Measurements from ENCODE around the gene PDE3B. TPM values are rescaled to one million over a fixed set of nuclear protein-coding genes. Genes with fewer than 3 reads are reported as not detected.
"Not testable (repeated sequence)": the region's sequence is repeated elsewhere in the genome, so short reads cannot be mapped to it uniquely, and the experiment has no call there.

The PDE3B gene
- polyA plus RNA-seq, 4 donors, result 0.67 to 25.8 (median 2.4) TPM

DNA sequence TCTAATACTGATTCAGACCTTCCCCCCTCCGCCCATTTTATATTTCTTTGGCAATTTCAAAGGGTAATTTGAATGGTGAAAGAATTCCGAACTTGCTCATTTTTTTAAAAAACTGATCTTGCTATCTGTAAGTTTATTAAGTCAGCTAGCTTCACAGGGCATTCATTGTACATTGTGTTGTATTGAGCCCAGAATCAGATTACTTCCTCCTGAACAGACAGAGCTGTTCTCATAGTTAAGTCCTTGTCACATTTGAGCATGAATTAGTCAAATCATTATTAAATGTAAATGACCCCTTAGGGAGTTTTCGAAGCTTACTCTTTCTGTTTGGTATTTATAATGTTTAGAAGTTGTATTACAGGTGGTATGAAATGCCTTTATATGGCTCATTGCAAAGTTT, 214.0 kb downstream of the PDE3B start:
- no peak for DNase-seq
- Histone ChIP-seq H3K27ac (ENCODE audit: low read depth in 1 of 3, low read length in 2 of 3) (no peak overlapping the region), H3K36me3 (ENCODE audit: control insufficient read depth in 3 of 3, insufficient read depth in 2 of 3, low read depth in 1 of 3, low read length in 3 of 3) (no peaks in the 10 kb centered on the region), H3K4me3 (ENCODE audit: low read depth in 1 of 3, low read length in 3 of 3) (no peak overlapping the region), H3K27me3 (ENCODE audit: control insufficient read depth in 3 of 3, insufficient read depth in 3 of 3, low read length in 3 of 3) (no peaks in the 10 kb centered on the region), H3K4me1 (ENCODE audit: control insufficient read depth in 3 of 3, insufficient read depth in 2 of 3, low read depth in 1 of 3, low read length in 2 of 3) (peaks cover 0 to 3% (median 0%) of the 10 kb centered on the region in 3 donors), H3K9me3 (ENCODE audit: control insufficient read depth in 2 of 2, insufficient read depth in 1 of 2, low read depth in 1 of 2, low read length in 1 of 2) (no peaks in the 10 kb centered on the region)
- FAIRE-seq, result no peak
- 68 to 79% (median 74%) methylated on average over 3 of the region's 3 CpGs for WGBS, 3 donors

DNA sequence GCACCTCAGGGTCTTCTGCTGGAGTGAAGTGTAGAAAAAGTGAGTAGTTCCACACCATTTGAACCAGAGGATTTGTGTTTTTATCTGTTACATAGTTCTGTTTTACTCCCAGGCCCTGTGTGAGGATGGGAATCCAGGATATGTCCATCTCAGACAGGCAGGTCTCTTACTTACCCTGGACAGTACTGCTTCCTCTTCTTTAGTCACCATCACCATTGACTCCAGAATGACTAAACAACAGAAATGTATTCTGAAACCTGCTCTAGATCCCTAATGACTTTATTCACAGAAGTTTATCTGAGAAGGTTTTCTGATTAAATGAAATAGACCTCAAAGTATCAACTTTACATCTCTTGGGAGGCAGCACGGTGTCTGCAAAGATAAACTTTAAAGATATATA, 214.8 kb downstream of the PDE3B start:
- H3K4me1 ChIP-seq (ENCODE audit: control insufficient read depth in 3 of 3, insufficient read depth in 2 of 3, low read depth in 1 of 3, low read length in 2 of 3), result peaks cover 0 to 3% (median 0%) of the 10 kb centered on the region in 3 donors
- no peaks in the 10 kb centered on the region for H3K36me3 ChIP-seq (ENCODE audit: control insufficient read depth in 3 of 3, insufficient read depth in 2 of 3, low read depth in 1 of 3, low read length in 3 of 3)
- H3K4me3 ChIP-seq (ENCODE audit: low read depth in 1 of 3, low read length in 3 of 3), result no peak overlapping the region
- no peaks in the 10 kb centered on the region for H3K27me3 ChIP-seq (ENCODE audit: control insufficient read depth in 3 of 3, insufficient read depth in 3 of 3, low read length in 3 of 3)
- no peak overlapping the region for H3K27ac ChIP-seq (ENCODE audit: low read depth in 1 of 3, low read length in 2 of 3)
- no peak for FAIRE-seq
- 58 to 71% (median 66%) methylated on average over 1 of the region's 1 CpG for WGBS, 3 donors
- DNase-seq, result no peak
- no peaks in the 10 kb centered on the region for H3K9me3 ChIP-seq (ENCODE audit: control insufficient read depth in 2 of 2, insufficient read depth in 1 of 2, low read depth in 1 of 2, low read length in 1 of 2)

DNA sequence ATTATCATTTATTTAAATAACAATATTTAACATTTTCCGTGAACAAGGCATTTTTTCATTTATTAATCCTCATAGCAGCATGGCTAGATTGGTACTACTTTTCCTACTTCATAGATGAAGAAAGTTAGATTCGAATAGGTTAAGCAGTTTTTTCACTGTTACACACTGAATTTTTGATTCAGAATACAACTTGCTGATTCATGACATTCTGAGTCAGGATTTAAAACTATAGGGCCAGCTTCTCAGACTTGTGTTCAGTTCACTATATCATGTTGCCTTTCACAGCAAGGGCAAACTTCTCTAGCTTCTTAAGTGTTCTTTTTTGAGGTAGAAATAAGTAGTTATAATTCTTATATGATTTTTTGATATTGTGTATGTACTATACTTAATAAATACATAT, 216.9 kb downstream of the PDE3B start:
- peaks cover 0 to 3% (median 0%) of the 10 kb centered on the region in 3 donors for H3K4me1 ChIP-seq (ENCODE audit: control insufficient read depth in 3 of 3, insufficient read depth in 2 of 3, low read depth in 1 of 3, low read length in 2 of 3)
- H3K9me3 ChIP-seq (ENCODE audit: control insufficient read depth in 2 of 2, insufficient read depth in 1 of 2, low read depth in 1 of 2, low read length in 1 of 2), result no peaks in the 10 kb centered on the region
- no peak for DNase-seq
- no peak overlapping the region for H3K27ac ChIP-seq (ENCODE audit: low read depth in 1 of 3, low read length in 2 of 3)
- 89 to 95% (median 95%) methylated on average over 2 of the region's 2 CpGs for WGBS, 3 donors
- H3K27me3 ChIP-seq (ENCODE audit: control insufficient read depth in 3 of 3, insufficient read depth in 3 of 3, low read length in 3 of 3), result no peaks in the 10 kb centered on the region
- FAIRE-seq, result no peak
- H3K36me3 ChIP-seq (ENCODE audit: control insufficient read depth in 3 of 3, insufficient read depth in 2 of 3, low read depth in 1 of 3, low read length in 3 of 3), result no peaks in the 10 kb centered on the region
- H3K4me3 ChIP-seq (ENCODE audit: low read depth in 1 of 3, low read length in 3 of 3), result no peak overlapping the region

DNA sequence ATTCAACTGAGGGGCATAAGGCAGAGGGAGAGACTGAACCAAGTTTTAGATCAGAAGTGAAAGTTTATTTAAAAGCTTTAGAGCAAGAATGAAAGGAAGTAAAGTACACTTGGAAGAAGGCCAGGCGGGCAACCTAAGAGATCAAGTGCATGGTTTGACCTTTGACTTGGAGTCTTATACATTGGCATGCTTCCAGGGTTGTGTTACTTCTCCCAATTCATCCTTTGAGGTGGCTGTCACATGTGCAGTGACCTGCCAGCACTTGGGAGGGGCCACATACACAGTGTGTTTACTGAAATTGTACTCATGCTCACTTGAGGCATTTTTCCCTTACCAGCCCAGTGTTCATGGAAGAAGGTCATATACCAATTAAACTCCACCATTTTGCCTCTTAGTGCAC, 218.1 kb downstream of the PDE3B start:
- Histone ChIP-seq H3K27me3 (ENCODE audit: control insufficient read depth in 3 of 3, insufficient read depth in 3 of 3, low read length in 3 of 3) (no peaks in the 10 kb centered on the region), H3K9me3 (ENCODE audit: control insufficient read depth in 2 of 2, insufficient read depth in 1 of 2, low read depth in 1 of 2, low read length in 1 of 2) (no peaks in the 10 kb centered on the region), H3K27ac (ENCODE audit: low read depth in 1 of 3, low read length in 2 of 3) (peak overlapping the region in 2 of 3 donors; percentile 16 to 48), H3K4me1 (ENCODE audit: control insufficient read depth in 3 of 3, insufficient read depth in 2 of 3, low read depth in 1 of 3, low read length in 2 of 3) (peaks cover 0 to 3% (median 0%) of the 10 kb centered on the region in 3 donors), H3K36me3 (ENCODE audit: control insufficient read depth in 3 of 3, insufficient read depth in 2 of 3, low read depth in 1 of 3, low read length in 3 of 3) (no peaks in the 10 kb centered on the region), H3K4me3 (ENCODE audit: low read depth in 1 of 3, low read length in 3 of 3) (no peak overlapping the region)
- DNase-seq (peak; percentile 83 to 97), FAIRE-seq (no peak)
- 18 to 60% (median 58%) methylated on average over 1 of the region's 1 CpG for WGBS, 3 donors

DNA sequence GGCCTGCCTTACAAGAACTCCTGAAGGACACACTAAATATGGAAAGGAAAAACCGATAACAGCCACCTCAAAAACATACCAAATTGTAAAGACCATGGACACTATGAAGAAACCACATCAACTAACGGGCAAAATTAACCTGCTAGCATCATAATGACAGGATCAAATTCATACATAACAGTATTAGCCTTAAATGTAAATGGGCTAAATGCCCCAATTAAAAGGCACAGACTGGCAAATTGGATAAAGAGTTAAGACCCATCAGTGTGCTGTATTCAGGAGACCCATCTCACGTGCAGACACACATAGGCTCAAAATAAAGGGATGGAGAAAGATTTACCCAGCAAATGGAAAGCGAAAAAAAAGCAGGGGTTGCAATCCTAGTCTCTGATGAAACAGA, 220.2 kb downstream of the PDE3B start:
- 94 to 99% (median 96%) methylated on average over 4 of the region's 4 CpGs for WGBS, 3 donors
- FAIRE-seq; H3K36me3 ChIP-seq (ENCODE audit: control insufficient read depth in 3 of 3, insufficient read depth in 2 of 3, low read depth in 1 of 3, low read length in 3 of 3); H3K27ac ChIP-seq (ENCODE audit: low read depth in 1 of 3, low read length in 2 of 3); H3K4me1 ChIP-seq (ENCODE audit: control insufficient read depth in 3 of 3, insufficient read depth in 2 of 3, low read depth in 1 of 3, low read length in 2 of 3); H3K27me3 ChIP-seq (ENCODE audit: control insufficient read depth in 3 of 3, insufficient read depth in 3 of 3, low read length in 3 of 3); H3K9me3 ChIP-seq (ENCODE audit: control insufficient read depth in 2 of 2, insufficient read depth in 1 of 2, low read depth in 1 of 2, low read length in 1 of 2); DNase-seq; H3K4me3 ChIP-seq (ENCODE audit: low read depth in 1 of 3, low read length in 3 of 3): not testable (repeated sequence)

DNA sequence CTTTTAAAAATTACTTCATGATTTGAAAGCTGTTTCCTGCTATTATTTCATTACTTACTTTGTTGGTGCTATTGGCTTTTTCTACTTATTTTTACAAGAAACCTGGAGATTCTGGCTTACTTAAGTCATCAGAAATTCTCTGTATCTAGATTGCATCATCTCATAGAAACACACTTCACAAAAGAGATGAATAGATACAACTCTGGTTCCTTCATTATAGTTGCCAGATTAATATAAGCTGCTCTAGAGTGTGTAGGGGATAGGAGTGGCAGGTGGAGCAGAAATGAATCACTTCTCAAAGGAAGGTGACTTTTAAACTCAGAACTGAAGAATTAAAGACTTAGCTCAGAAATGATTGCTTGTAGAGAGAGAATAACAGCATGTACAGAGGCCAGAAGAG, 228.4 kb downstream of the PDE3B start:
- Histone ChIP-seq H3K4me1 (ENCODE audit: control insufficient read depth in 3 of 3, insufficient read depth in 2 of 3, low read depth in 1 of 3, low read length in 2 of 3) (no peaks in the 10 kb centered on the region), H3K4me3 (ENCODE audit: low read depth in 1 of 3, low read length in 3 of 3) (no peak overlapping the region), H3K27me3 (ENCODE audit: control insufficient read depth in 3 of 3, insufficient read depth in 3 of 3, low read length in 3 of 3) (no peaks in the 10 kb centered on the region), H3K9me3 (ENCODE audit: control insufficient read depth in 2 of 2, insufficient read depth in 1 of 2, low read depth in 1 of 2, low read length in 1 of 2) (no peaks in the 10 kb centered on the region), H3K36me3 (ENCODE audit: control insufficient read depth in 3 of 3, insufficient read depth in 2 of 3, low read depth in 1 of 3, low read length in 3 of 3) (peaks cover 0 to 4% (median 0%) of the 10 kb centered on the region in 3 donors), H3K27ac (ENCODE audit: low read depth in 1 of 3, low read length in 2 of 3) (no peak overlapping the region)
- FAIRE-seq (no peak), DNase-seq (no peak)

DNA sequence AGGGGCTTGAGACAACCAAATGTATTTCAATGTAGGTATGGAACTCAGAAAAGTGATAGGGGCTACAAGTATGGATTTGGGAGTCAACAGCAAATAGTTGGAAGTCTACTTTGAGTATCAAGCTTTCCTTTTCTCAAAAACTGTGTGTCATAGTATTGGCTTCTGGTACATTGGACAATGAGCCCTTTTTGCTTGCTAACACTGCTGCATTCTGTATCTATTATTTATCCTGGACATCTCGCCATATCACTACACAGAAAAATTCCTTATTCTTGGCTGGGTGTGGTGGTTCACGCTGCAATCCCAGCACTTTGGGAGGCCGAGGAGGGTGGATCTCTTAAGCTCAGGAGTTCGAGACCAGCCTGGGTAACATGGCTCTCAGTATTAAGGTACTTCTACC, 230.0 kb downstream of the PDE3B start:
- Histone ChIP-seq H3K4me3 (ENCODE audit: low read depth in 1 of 3, low read length in 3 of 3) (no peak overlapping the region), H3K9me3 (ENCODE audit: control insufficient read depth in 2 of 2, insufficient read depth in 1 of 2, low read depth in 1 of 2, low read length in 1 of 2) (no peaks in the 10 kb centered on the region), H3K27ac (ENCODE audit: low read depth in 1 of 3, low read length in 2 of 3) (no peak overlapping the region), H3K27me3 (ENCODE audit: control insufficient read depth in 3 of 3, insufficient read depth in 3 of 3, low read length in 3 of 3) (no peaks in the 10 kb centered on the region), H3K4me1 (ENCODE audit: control insufficient read depth in 3 of 3, insufficient read depth in 2 of 3, low read depth in 1 of 3, low read length in 2 of 3) (no peaks in the 10 kb centered on the region), H3K36me3 (ENCODE audit: control insufficient read depth in 3 of 3, insufficient read depth in 2 of 3, low read depth in 1 of 3, low read length in 3 of 3) (peaks cover 0 to 6% (median 0%) of the 10 kb centered on the region in 3 donors)
- no peak for FAIRE-seq
- 92 to 99% (median 96%) methylated on average over 4 of the region's 4 CpGs for WGBS, 3 donors
- DNase-seq, result no peak

DNA sequence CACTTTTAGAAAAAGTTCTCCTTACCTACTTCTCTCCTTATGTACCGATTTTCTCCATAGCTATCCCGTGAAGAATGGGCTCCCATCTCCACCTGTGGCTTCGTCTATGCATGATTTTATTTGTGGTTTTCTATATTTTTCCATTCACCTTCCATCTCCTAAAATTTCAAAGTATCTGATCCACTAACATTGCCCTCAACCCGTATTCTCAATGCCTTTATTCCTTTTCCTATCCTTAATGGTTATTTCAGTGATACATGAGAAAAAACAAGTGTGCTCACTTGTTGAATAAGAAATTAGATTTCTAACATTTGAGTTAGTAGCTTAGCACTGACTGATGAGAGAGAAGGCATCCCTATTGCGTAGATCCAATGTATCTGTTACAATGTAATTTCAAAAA, 231.6 kb downstream of the PDE3B start:
- Histone ChIP-seq H3K27ac (ENCODE audit: low read depth in 1 of 3, low read length in 2 of 3) (no peak overlapping the region), H3K4me3 (ENCODE audit: low read depth in 1 of 3, low read length in 3 of 3) (no peak overlapping the region), H3K36me3 (ENCODE audit: control insufficient read depth in 3 of 3, insufficient read depth in 2 of 3, low read depth in 1 of 3, low read length in 3 of 3) (peaks cover 0 to 6% (median 0%) of the 10 kb centered on the region in 3 donors), H3K4me1 (ENCODE audit: control insufficient read depth in 3 of 3, insufficient read depth in 2 of 3, low read depth in 1 of 3, low read length in 2 of 3) (no peaks in the 10 kb centered on the region), H3K9me3 (ENCODE audit: control insufficient read depth in 2 of 2, insufficient read depth in 1 of 2, low read depth in 1 of 2, low read length in 1 of 2) (no peaks in the 10 kb centered on the region), H3K27me3 (ENCODE audit: control insufficient read depth in 3 of 3, insufficient read depth in 3 of 3, low read length in 3 of 3) (no peaks in the 10 kb centered on the region)
- FAIRE-seq (no peak), DNase-seq (no peak)
- 94 to 98% (median 97%) methylated on average over 5 of the region's 5 CpGs for WGBS, 3 donors

DNA sequence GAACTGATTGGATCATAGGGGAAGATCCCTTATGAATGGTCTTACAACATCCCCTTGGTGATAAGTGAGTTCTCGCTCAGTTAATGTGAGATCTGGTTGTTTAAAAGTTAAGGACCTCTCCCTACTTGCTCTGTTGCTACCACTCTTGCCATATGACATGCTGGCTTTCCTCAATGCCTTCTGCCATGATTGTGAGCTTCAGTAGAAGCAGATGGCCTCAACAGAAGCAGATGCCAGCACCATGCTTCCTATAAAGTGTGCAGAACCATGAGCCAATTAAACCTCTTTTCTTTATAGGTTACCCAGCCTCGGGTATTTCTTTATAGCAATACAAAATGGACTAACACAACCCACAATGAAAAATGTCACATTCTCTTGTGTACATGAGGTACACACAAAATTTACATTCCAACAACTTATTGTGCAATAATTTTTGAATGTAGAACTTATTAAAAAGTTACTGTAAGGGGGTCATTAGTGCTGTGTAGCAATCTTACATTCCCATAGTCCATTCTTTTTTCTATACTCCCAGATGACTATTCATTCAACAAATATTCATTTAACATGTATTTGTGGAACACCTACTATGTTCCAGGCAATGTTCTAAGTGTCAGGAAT, 238.1 kb downstream of the PDE3B start:
- H3K27me3 ChIP-seq (ENCODE audit: control insufficient read depth in 3 of 3, insufficient read depth in 3 of 3, low read length in 3 of 3), result no peaks in the 10 kb centered on the region
- FAIRE-seq (no peak), DNase-seq (no peak)
- H3K27ac ChIP-seq (ENCODE audit: low read depth in 1 of 3, low read length in 2 of 3), result no peak overlapping the region
- H3K36me3 ChIP-seq (ENCODE audit: control insufficient read depth in 3 of 3, insufficient read depth in 2 of 3, low read depth in 1 of 3, low read length in 3 of 3), result peaks cover 0 to 4% (median 3%) of the 10 kb centered on the region in 3 donors
- WGBS, 3 donors, result 79 to 93% (median 91%) methylated on average over 2 of the region's 2 CpGs
- peaks cover under 1 to 9% (median 3%) of the 10 kb centered on the region in 3 donors for H3K4me1 ChIP-seq (ENCODE audit: control insufficient read depth in 3 of 3, insufficient read depth in 2 of 3, low read depth in 1 of 3, low read length in 2 of 3)
- no peaks in the 10 kb centered on the region for H3K9me3 ChIP-seq (ENCODE audit: control insufficient read depth in 2 of 2, insufficient read depth in 1 of 2, low read depth in 1 of 2, low read length in 1 of 2)
- no peak overlapping the region for H3K4me3 ChIP-seq (ENCODE audit: low read depth in 1 of 3, low read length in 3 of 3)
